GM23338 (cell line): Measurements from ENCODE around the gene CDK5R1. TPM values are rescaled to one million over a fixed set of nuclear protein-coding genes. Genes with fewer than 3 reads are reported as not detected.

Experiments used
- ATAC-seq: fragments of 200-7000 bp; cut with Tn5 transposase; 3 replicates; pipeline ENCODE4 v1.9.1; 2020
- DNase-seq: peaks from one replicate; pipeline ENCODE4 v3.0.0-alpha.2; 2015; ENCODE audit warnings: low spot score
- H2AFZ ChIP-seq: fragments of 200-600 bp; sonication (generic); 2 replicates; pipeline ENCODE4 v1.8.0; 2016; ENCODE audit warnings: antibody characterized with exemption, mild to moderate bottlenecking, moderate library complexity
- H3F3A ChIP-seq: fragments of 200-600 bp; sonication (generic); replicated peaks from 2 replicates; pipeline ENCODE4 v1.8.0; 2017; ENCODE audit warnings: antibody characterized with exemption, mixed run types, low read depth
- H3K27ac ChIP-seq: fragments of 200-600 bp; sonication (generic); 2 replicates; pipeline ENCODE4 v1.6.1; 2016; ENCODE audit warnings: low read depth
- H3K27me3 ChIP-seq: fragments of 200-600 bp; sonication (generic); 2 replicates; pipeline ENCODE4 v1.8.0; 2016; ENCODE audit warnings: mild to moderate bottlenecking, mixed run types, moderate library complexity; ENCODE audit not compliant: insufficient read depth
- H3K36me3 ChIP-seq: fragments of 200-600 bp; sonication (generic); 2 replicates; pipeline ENCODE4 v1.8.0; 2016; ENCODE audit warnings: mild to moderate bottlenecking; ENCODE audit not compliant: insufficient read depth
- H3K4me1 ChIP-seq: fragments of 200-600 bp; sonication (generic); 2 replicates; pipeline ENCODE4 v1.8.0; 2016; ENCODE audit warnings: mild to moderate bottlenecking, moderate library complexity; ENCODE audit not compliant: insufficient read depth
- H3K4me2 ChIP-seq: fragments of 200-600 bp; sonication (generic); 2 replicates; pipeline ENCODE4 v1.7.1; 2017; ENCODE audit warnings: mixed run types
- H3K4me3 ChIP-seq: fragments of 200-600 bp; sonication (generic); 2 replicates; pipeline ENCODE4 v1.6.1; 2016; ENCODE audit warnings: mixed run types
- H3K79me2 ChIP-seq: fragments of 200-600 bp; sonication (generic); replicated peaks from 2 replicates; pipeline ENCODE4 v1.8.0; 2017; ENCODE audit warnings: mild to moderate bottlenecking; ENCODE audit not compliant: insufficient read depth
- H3K9me2 ChIP-seq: fragments of 200-600 bp; sonication (generic); 2 replicates; pipeline ENCODE4 v1.8.0; 2017; ENCODE audit not compliant: insufficient read depth
- H4K20me1 ChIP-seq: fragments of 200-600 bp; sonication (generic); replicated peaks from 2 replicates; pipeline ENCODE4 v1.8.0; 2017; ENCODE audit warnings: mild to moderate bottlenecking; ENCODE audit not compliant: insufficient read depth
- H3K27ac Mint-ChIP-seq: 2 replicates; pipeline ENCODE4 v1.8.0; 2020; ENCODE audit warnings: inconsistent platforms, mild to moderate bottlenecking, moderate library complexity, mixed read lengths
- H3K27me3 Mint-ChIP-seq: 3 replicates; pipeline ENCODE4 v1.8.0; 2022; ENCODE audit warnings: low read depth, mild to moderate bottlenecking, moderate library complexity, mixed read lengths, inconsistent platforms; ENCODE audit not compliant: insufficient read depth, poor library complexity
- H3K36me3 Mint-ChIP-seq: 3 replicates; pipeline ENCODE4 v1.8.0; 2021; ENCODE audit warnings: low read depth, mild to moderate bottlenecking, inconsistent platforms, moderate library complexity, mixed read lengths
- H3K4me1 Mint-ChIP-seq: 3 replicates; pipeline ENCODE4 v1.8.0; 2020; ENCODE audit warnings: mild to moderate bottlenecking, inconsistent platforms, mixed read lengths
- H3K4me3 Mint-ChIP-seq: 3 replicates; pipeline ENCODE4 v1.8.0; 2021; ENCODE audit warnings: moderate library complexity, mild to moderate bottlenecking, inconsistent platforms, mixed read lengths
- H3K9me3 Mint-ChIP-seq: 3 replicates; pipeline ENCODE4 v1.8.0; 2020; ENCODE audit warnings: moderate library complexity, mild to moderate bottlenecking, inconsistent platforms, mixed read lengths
- CREB1 ChIP-seq: fragments of 250-450 bp; sonication (Bioruptor Pico); IDR thresholded peaks from 2 replicates; pipeline ENCODE4 v1.5.0; 2020; ENCODE audit warnings: low read depth, mild to moderate bottlenecking, moderate library complexity
- ETS1 ChIP-seq: IDR thresholded peaks from 2 replicates; pipeline ENCODE4 v1.6.1; 2016; ENCODE audit warnings: antibody characterized with exemption
- EZH2 ChIP-seq: fragments of 200-600 bp; sonication (generic); IDR thresholded peaks from one replicate; pipeline ENCODE4 v1.8.0; 2017; ENCODE audit warnings: antibody characterized with exemption, mild to moderate bottlenecking, low read depth; ENCODE audit not compliant: unreplicated experiment
- EZH2phosphoT487 ChIP-seq: fragments of 200-600 bp; sonication (generic); IDR thresholded peaks from one replicate; pipeline ENCODE4 v1.8.1; 2018; ENCODE audit warnings: antibody characterized with exemption; ENCODE audit not compliant: unreplicated experiment
- JUNB ChIP-seq: IDR thresholded peaks from one replicate; pipeline ENCODE4 v1.6.1; 2016; ENCODE audit warnings: antibody characterized with exemption; ENCODE audit not compliant: unreplicated experiment
- NANOG ChIP-seq: IDR thresholded peaks from 2 replicates; pipeline ENCODE4 v1.6.1; 2016; ENCODE audit warnings: antibody characterized with exemption, borderline replicate concordance
- POLR2AphosphoS5 ChIP-seq: IDR thresholded peaks from 2 replicates; pipeline ENCODE4 v1.6.1; 2016; ENCODE audit warnings: antibody characterized with exemption, low read depth
- STAT1 ChIP-seq: IDR thresholded peaks from one replicate; pipeline ENCODE4 v1.6.1; 2016; ENCODE audit warnings: antibody characterized with exemption; ENCODE audit not compliant: unreplicated experiment
- ZNF114 ChIP-seq: fragments of 250-450 bp; sonication (Bioruptor Pico); IDR thresholded peaks from 2 replicates; pipeline ENCODE4 v1.5.0; 2020; ENCODE audit warnings: mild to moderate bottlenecking, moderate library complexity
- ZNF331 ChIP-seq: fragments of 250-450 bp; sonication (Bioruptor Pico); IDR thresholded peaks from 2 replicates; pipeline ENCODE4 v1.5.0; 2020; ENCODE audit warnings: low read depth, mild to moderate bottlenecking, moderate library complexity
- polyA plus RNA-seq: library from polyadenylated mRNA; unstranded; fragments of >200 nt; fragmentation: Nextera tagmentation; extraction: Ambion mirVana; gene quantifications from 2 replicates; pipeline ENCODE4 v1.2.1, GENCODE V29; 2016
- total RNA-seq: library from RNA; depleted of rRNA; stranded (reverse); fragments of >200 nt; shearing (Covaris generic); gene quantifications from 2 replicates; pipeline ENCODE4 v1.2.3, GENCODE V29; 2014
- TF ChIP-seq, protein P1 (sequence below), 2 experiments: fragments of 200-600 bp in 1 of 2; sonication (generic) in 1 of 2; conservative IDR thresholded peaks; 2 replicates each; pipeline versions ENCODE4 v1.5.1 to v1.6.1; 2016 to 2017; ENCODE audit warnings: antibody characterized with exemption in 2 of 2, low read depth in 2 of 2, mild to moderate bottlenecking in 2 of 2, moderate library complexity in 1 of 2
- TF ChIP-seq, protein P2 (sequence below): fragments of 250-450 bp; sonication (Bioruptor Pico); IDR thresholded peaks from 2 replicates; pipeline ENCODE4 v1.5.0; 2020; ENCODE audit warnings: mild to moderate bottlenecking, moderate library complexity
- TF ChIP-seq, protein P3 (sequence below): IDR thresholded peaks from one replicate; pipeline ENCODE4 v1.6.1; 2018; ENCODE audit warnings: antibody characterized with exemption; ENCODE audit not compliant: unreplicated experiment

The CDK5R1 gene
- total and polyA plus RNA-seq, 2 experiments from 2014 or later, result 4.0 to 11.6 TPM

DNA sequence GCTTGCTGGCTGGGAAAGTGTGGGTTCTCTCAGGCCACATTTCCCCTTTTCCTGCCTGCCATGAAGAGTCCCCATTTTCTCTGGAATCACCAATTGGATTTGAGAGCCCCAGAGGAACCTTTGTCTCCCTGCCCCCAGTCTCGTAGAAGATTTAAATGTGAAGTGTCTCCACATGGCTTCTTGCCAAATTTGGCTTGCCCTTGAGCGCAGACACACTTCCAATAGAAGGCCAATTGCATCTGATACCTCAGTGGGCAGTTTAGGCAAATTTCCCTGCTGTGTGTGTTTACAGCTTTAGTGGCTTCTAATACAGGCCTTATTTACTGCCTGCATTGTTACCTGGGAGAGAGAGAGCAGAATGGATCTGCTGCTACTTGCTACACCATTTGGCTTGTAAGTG lies 29.7 kb downstream of the CDK5R1 start:
- Histone ChIP-seq H3K79me2 (no peaks in the 10 kb centered on the region), H3K4me3 (no peak overlapping the region), H3K9me2 (no peaks in the 10 kb centered on the region), H3K27ac (peak overlapping the region; percentile 76; the same call in 1 of the 2 replicates), H3K36me3 (no peaks in the 10 kb centered on the region), H4K20me1 (no peaks in the 10 kb centered on the region), H3K4me1 (peaks cover 55% of the 10 kb centered on the region), H2AFZ (peak overlapping the region; percentile 21; the same call in 1 of the 2 replicates), H3F3A (peaks cover 21% of the 10 kb centered on the region), H3K4me2 (peak overlapping the region; percentile 59), H3K27me3 (no peaks in the 10 kb centered on the region)
- no peak for TF ChIP-seq JUNB
- no peak for TF ChIP-seq POLR2AphosphoS5
- TF ChIP-seq EZH2phosphoT487, result no peak
- TF ChIP-seq, protein P1, sequence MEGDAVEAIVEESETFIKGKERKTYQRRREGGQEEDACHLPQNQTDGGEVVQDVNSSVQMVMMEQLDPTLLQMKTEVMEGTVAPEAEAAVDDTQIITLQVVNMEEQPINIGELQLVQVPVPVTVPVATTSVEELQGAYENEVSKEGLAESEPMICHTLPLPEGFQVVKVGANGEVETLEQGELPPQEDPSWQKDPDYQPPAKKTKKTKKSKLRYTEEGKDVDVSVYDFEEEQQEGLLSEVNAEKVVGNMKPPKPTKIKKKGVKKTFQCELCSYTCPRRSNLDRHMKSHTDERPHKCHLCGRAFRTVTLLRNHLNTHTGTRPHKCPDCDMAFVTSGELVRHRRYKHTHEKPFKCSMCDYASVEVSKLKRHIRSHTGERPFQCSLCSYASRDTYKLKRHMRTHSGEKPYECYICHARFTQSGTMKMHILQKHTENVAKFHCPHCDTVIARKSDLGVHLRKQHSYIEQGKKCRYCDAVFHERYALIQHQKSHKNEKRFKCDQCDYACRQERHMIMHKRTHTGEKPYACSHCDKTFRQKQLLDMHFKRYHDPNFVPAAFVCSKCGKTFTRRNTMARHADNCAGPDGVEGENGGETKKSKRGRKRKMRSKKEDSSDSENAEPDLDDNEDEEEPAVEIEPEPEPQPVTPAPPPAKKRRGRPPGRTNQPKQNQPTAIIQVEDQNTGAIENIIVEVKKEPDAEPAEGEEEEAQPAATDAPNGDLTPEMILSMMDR (conservative IDR thresholded peaks at IDR 0.05; ENCODE audit: low read depth in 2 of 2), result no peak
- TF ChIP-seq, protein P2, sequence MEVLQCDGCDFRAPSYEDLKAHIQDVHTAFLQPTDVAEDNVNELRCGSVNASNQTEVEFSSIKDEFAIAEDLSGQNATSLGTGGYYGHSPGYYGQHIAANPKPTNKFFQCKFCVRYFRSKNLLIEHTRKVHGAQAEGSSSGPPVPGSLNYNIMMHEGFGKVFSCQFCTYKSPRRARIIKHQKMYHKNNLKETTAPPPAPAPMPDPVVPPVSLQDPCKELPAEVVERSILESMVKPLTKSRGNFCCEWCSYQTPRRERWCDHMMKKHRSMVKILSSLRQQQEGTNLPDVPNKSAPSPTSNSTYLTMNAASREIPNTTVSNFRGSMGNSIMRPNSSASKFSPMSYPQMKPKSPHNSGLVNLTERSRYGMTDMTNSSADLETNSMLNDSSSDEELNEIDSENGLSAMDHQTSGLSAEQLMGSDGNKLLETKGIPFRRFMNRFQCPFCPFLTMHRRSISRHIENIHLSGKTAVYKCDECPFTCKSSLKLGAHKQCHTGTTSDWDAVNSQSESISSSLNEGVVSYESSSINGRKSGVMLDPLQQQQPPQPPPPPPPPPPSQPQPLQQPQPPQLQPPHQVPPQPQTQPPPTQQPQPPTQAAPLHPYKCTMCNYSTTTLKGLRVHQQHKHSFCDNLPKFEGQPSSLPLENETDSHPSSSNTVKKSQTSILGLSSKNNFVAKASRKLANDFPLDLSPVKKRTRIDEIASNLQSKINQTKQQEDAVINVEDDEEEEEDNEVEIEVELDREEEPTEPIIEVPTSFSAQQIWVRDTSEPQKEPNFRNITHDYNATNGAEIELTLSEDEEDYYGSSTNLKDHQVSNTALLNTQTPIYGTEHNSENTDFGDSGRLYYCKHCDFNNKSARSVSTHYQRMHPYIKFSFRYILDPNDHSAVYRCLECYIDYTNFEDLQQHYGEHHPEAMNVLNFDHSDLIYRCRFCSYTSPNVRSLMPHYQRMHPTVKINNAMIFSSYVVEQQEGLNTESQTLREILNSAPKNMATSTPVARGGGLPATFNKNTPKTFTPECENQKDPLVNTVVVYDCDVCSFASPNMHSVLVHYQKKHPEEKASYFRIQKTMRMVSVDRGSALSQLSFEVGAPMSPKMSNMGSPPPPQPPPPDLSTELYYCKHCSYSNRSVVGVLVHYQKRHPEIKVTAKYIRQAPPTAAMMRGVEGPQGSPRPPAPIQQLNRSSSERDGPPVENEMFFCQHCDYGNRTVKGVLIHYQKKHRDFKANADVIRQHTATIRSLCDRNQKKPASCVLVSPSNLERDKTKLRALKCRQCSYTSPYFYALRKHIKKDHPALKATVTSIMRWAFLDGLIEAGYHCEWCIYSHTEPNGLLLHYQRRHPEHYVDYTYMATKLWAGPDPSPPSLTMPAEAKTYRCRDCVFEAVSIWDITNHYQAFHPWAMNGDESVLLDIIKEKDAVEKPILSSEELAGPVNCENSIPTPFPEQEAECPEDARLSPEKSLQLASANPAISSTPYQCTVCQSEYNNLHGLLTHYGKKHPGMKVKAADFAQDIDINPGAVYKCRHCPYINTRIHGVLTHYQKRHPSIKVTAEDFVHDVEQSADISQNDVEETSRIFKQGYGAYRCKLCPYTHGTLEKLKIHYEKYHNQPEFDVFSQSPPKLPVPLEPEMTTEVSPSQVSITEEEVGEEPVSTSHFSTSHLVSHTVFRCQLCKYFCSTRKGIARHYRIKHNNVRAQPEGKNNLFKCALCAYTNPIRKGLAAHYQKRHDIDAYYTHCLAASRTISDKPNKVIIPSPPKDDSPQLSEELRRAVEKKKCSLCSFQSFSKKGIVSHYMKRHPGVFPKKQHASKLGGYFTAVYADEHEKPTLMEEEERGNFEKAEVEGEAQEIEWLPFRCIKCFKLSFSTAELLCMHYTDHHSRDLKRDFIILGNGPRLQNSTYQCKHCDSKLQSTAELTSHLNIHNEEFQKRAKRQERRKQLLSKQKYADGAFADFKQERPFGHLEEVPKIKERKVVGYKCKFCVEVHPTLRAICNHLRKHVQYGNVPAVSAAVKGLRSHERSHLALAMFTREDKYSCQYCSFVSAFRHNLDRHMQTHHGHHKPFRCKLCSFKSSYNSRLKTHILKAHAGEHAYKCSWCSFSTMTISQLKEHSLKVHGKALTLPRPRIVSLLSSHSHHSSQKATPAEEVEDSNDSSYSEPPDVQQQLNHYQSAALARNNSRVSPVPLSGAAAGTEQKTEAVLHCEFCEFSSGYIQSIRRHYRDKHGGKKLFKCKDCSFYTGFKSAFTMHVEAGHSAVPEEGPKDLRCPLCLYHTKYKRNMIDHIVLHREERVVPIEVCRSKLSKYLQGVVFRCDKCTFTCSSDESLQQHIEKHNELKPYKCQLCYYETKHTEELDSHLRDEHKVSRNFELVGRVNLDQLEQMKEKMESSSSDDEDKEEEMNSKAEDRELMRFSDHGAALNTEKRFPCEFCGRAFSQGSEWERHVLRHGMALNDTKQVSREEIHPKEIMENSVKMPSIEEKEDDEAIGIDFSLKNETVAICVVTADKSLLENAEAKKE, result no peak
- no peak for TF ChIP-seq EZH2
- TF ChIP-seq, protein P3, sequence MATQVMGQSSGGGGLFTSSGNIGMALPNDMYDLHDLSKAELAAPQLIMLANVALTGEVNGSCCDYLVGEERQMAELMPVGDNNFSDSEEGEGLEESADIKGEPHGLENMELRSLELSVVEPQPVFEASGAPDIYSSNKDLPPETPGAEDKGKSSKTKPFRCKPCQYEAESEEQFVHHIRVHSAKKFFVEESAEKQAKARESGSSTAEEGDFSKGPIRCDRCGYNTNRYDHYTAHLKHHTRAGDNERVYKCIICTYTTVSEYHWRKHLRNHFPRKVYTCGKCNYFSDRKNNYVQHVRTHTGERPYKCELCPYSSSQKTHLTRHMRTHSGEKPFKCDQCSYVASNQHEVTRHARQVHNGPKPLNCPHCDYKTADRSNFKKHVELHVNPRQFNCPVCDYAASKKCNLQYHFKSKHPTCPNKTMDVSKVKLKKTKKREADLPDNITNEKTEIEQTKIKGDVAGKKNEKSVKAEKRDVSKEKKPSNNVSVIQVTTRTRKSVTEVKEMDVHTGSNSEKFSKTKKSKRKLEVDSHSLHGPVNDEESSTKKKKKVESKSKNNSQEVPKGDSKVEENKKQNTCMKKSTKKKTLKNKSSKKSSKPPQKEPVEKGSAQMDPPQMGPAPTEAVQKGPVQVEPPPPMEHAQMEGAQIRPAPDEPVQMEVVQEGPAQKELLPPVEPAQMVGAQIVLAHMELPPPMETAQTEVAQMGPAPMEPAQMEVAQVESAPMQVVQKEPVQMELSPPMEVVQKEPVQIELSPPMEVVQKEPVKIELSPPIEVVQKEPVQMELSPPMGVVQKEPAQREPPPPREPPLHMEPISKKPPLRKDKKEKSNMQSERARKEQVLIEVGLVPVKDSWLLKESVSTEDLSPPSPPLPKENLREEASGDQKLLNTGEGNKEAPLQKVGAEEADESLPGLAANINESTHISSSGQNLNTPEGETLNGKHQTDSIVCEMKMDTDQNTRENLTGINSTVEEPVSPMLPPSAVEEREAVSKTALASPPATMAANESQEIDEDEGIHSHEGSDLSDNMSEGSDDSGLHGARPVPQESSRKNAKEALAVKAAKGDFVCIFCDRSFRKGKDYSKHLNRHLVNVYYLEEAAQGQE, result no peak
- TF ChIP-seq NANOG, result no peak
- no peak for TF ChIP-seq CREB1 (CRISPR knock-in tag)
- no peak for TF ChIP-seq ETS1
- no peak for TF ChIP-seq ZNF331 (CRISPR knock-in tag)
- no peak for TF ChIP-seq STAT1
- TF ChIP-seq ZNF114 (CRISPR knock-in tag), result no peak
- H3K36me3 Mint-ChIP-seq, result no peaks in the 10 kb centered on the region
- no peak overlapping the region for H3K4me3 Mint-ChIP-seq
- H3K27ac Mint-ChIP-seq, result peak overlapping the region; percentile 74; the same call in 1 of the 2 replicates
- peaks cover 63% of the 10 kb centered on the region for H3K4me1 Mint-ChIP-seq
- H3K27me3 Mint-ChIP-seq, result peaks cover 14% of the 10 kb centered on the region
- no peaks in the 10 kb centered on the region for H3K9me3 Mint-ChIP-seq
- ATAC-seq, result peak; percentile 3; the same call in 2 of the 3 replicates
- no peak for DNase-seq
